ENCODE results near the gene SESN1. TPM values are rescaled to one million over a fixed set of nuclear protein-coding genes. Genes with fewer than 3 reads are reported as not detected.
"Not testable (repeated sequence)": the region's sequence is repeated elsewhere in the genome, so short reads cannot be mapped to it uniquely, and the experiment has no call there.

Gene SESN1
- total RNA-seq, 1 donor from 2014 or later: 68.4 TPM

- Histone ChIP-seq H3K4me3 (ENCODE audit: low read length in 3 of 3) (no peak overlapping the region), H3K27me3 (ENCODE audit: control insufficient read depth in 3 of 3, insufficient read depth in 3 of 3, low read length in 3 of 3) (no peaks in the 10 kb centered on the region), H3K36me3 (ENCODE audit: control insufficient read depth in 3 of 3, insufficient read depth in 3 of 3, low read length in 3 of 3) (peaks cover 4 to 23% (median 16%) of the 10 kb centered on the region in 3 donors), H3K27ac (ENCODE audit: low read depth, low read length) (no peak overlapping the region), H3K9me3 (ENCODE audit: control insufficient read depth in 3 of 3, low read length in 3 of 3) (no peaks in the 10 kb centered on the region), H3K9ac (ENCODE audit: low read depth in 1 of 3, low read length in 3 of 3) (no peak overlapping the region), H3K4me1 (ENCODE audit: control insufficient read depth in 3 of 3, insufficient read depth in 3 of 3, low read length in 3 of 3) (no peaks in the 10 kb centered on the region)
Measured at GRCh38 chr6:108983151-108983550, 111.5 kb downstream of the SESN1 start.

GRCh38 chr6:108982154-108983113 lies 112.2 kb downstream of the SESN1 start:
- peaks cover 3 to 16% (median 11%) of the 10 kb centered on the region in 3 donors for H3K36me3 ChIP-seq (ENCODE audit: control insufficient read depth in 3 of 3, insufficient read depth in 3 of 3, low read length in 3 of 3)
- no peaks in the 10 kb centered on the region for H3K27me3 ChIP-seq (ENCODE audit: control insufficient read depth in 3 of 3, insufficient read depth in 3 of 3, low read length in 3 of 3)
- H3K27ac ChIP-seq (ENCODE audit: low read depth, low read length): no peak overlapping the region
- no peak overlapping the region for H3K9ac ChIP-seq (ENCODE audit: low read depth in 1 of 3, low read length in 3 of 3)
- no peaks in the 10 kb centered on the region for H3K4me1 ChIP-seq (ENCODE audit: control insufficient read depth in 3 of 3, insufficient read depth in 3 of 3, low read length in 3 of 3)
- H3K9me3 ChIP-seq (ENCODE audit: control insufficient read depth in 3 of 3, low read length in 3 of 3): no peaks in the 10 kb centered on the region
- H3K4me3 ChIP-seq (ENCODE audit: low read length in 3 of 3): no peak overlapping the region

DNA sequence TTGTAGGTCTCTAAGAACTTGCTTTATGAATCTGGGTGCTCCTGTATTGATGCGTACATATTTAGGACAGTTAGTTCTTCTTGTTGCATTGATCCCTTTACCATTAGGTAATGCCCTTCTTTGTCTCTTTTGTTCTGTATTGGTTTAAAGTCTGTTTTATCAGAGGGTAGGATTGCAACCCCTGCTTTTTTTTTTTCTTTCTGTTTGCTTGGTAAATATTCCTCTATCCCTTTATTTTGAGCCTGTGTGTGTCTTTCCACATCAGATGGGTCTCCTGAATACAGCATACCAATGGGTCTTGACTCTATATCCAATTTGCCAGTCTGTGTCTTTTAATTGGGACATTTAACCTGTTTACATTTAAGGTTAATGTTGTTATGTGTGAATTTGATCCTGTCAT lies 116.0 kb downstream of the SESN1 start:
- not testable (repeated sequence) for H3K27me3 ChIP-seq (ENCODE audit: control insufficient read depth in 3 of 3, insufficient read depth in 3 of 3, low read length in 3 of 3); H3K36me3 ChIP-seq (ENCODE audit: control insufficient read depth in 3 of 3, insufficient read depth in 3 of 3, low read length in 3 of 3); H3K4me3 ChIP-seq (ENCODE audit: low read length in 3 of 3); H3K9ac ChIP-seq (ENCODE audit: low read depth in 1 of 3, low read length in 3 of 3); H3K9me3 ChIP-seq (ENCODE audit: control insufficient read depth in 3 of 3, low read length in 3 of 3); H3K4me1 ChIP-seq (ENCODE audit: control insufficient read depth in 3 of 3, insufficient read depth in 3 of 3, low read length in 3 of 3); H3K27ac ChIP-seq (ENCODE audit: low read depth, low read length)

- no peaks in the 10 kb centered on the region for H3K36me3 ChIP-seq (ENCODE audit: control insufficient read depth in 3 of 3, insufficient read depth in 3 of 3, low read length in 3 of 3)
- no peaks in the 10 kb centered on the region for H3K27me3 ChIP-seq (ENCODE audit: control insufficient read depth in 3 of 3, insufficient read depth in 3 of 3, low read length in 3 of 3)
- H3K4me3 ChIP-seq (ENCODE audit: low read length in 3 of 3): no peak overlapping the region
- H3K27ac ChIP-seq (ENCODE audit: low read depth, low read length): no peak overlapping the region
- no peaks in the 10 kb centered on the region for H3K9me3 ChIP-seq (ENCODE audit: control insufficient read depth in 3 of 3, low read length in 3 of 3)
- no peak overlapping the region for H3K9ac ChIP-seq (ENCODE audit: low read depth in 1 of 3, low read length in 3 of 3)
- H3K4me1 ChIP-seq (ENCODE audit: control insufficient read depth in 3 of 3, insufficient read depth in 3 of 3, low read length in 3 of 3): peaks cover 6 to 10% (median 8%) of the 10 kb centered on the region in 3 donors
Measured at GRCh38 chr6:108974201-108974600, 120.4 kb downstream of the SESN1 start.

GRCh38 chr6:108969776-108970175 lies 124.9 kb downstream of the SESN1 start:
- Histone ChIP-seq H3K27ac (ENCODE audit: low read depth, low read length) (peak overlapping the region; percentile 8), H3K27me3 (ENCODE audit: control insufficient read depth in 3 of 3, insufficient read depth in 3 of 3, low read length in 3 of 3) (no peaks in the 10 kb centered on the region), H3K4me1 (ENCODE audit: control insufficient read depth in 3 of 3, insufficient read depth in 3 of 3, low read length in 3 of 3) (peaks cover 14 to 28% (median 19%) of the 10 kb centered on the region in 3 donors), H3K9ac (ENCODE audit: low read depth in 1 of 3, low read length in 3 of 3) (no peak overlapping the region), H3K9me3 (ENCODE audit: control insufficient read depth in 3 of 3, low read length in 3 of 3) (no peaks in the 10 kb centered on the region), H3K36me3 (ENCODE audit: control insufficient read depth in 3 of 3, insufficient read depth in 3 of 3, low read length in 3 of 3) (no peaks in the 10 kb centered on the region), H3K4me3 (ENCODE audit: low read length in 3 of 3) (no peak overlapping the region)

GRCh38 chr6:108968325-108969316 lies 126.0 kb downstream of the SESN1 start:
- Histone ChIP-seq H3K27ac (ENCODE audit: low read depth, low read length) (peak overlapping the region; percentile 80), H3K9ac (ENCODE audit: low read depth in 1 of 3, low read length in 3 of 3) (no peak overlapping the region), H3K4me1 (ENCODE audit: control insufficient read depth in 3 of 3, insufficient read depth in 3 of 3, low read length in 3 of 3) (peaks cover 14 to 25% (median 19%) of the 10 kb centered on the region in 3 donors), H3K27me3 (ENCODE audit: control insufficient read depth in 3 of 3, insufficient read depth in 3 of 3, low read length in 3 of 3) (no peaks in the 10 kb centered on the region), H3K4me3 (ENCODE audit: low read length in 3 of 3) (no peak overlapping the region), H3K36me3 (ENCODE audit: control insufficient read depth in 3 of 3, insufficient read depth in 3 of 3, low read length in 3 of 3) (no peaks in the 10 kb centered on the region), H3K9me3 (ENCODE audit: control insufficient read depth in 3 of 3, low read length in 3 of 3) (no peaks in the 10 kb centered on the region)

DNA sequence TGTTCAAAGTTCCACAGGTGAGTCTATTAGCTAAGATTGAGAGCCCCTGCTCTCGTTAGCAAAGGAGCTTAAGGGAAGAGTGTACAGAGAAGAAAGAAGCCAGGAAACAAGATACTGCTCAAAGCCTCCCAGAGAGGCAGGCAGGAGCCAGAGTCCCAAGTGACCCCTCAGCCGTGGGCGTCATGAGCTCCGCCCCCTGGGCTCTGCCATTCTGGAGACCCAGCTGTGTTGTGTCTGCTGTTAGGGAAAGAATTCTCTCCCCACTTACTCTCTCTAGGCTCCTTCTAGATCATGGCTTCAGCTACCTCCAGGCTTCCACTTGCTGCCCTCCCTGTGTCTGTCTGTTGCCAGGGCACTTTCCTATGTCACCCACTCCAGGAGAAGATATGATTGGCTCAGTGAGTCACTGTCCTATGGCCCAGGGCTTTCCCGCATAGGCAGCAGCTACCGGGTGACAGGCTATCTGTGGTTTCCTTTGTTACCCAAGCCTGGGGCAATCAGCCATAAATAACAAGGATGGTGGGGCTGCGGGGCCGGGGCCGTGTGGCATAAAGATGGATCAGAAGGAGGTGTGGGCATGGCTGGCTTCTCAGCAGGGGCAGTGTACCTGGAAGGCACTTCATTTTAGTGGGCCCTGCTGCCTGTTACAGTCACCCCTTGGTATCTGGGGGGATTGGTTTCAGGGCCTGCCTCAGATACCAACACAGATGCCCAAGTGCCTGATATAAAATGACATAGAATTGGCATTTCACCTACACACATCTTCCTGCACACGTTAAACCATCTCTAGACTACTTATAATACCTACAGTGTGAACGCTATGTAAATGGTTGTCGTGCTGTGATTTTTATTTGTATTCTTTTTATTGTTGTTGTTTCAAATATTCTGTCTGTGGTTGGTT lies 127.5 kb downstream of the SESN1 start:
- Histone ChIP-seq H3K9ac (ENCODE audit: low read depth in 1 of 3, low read length in 3 of 3) (peak overlapping the region in 2 of 3 donors; percentile 50 to 64), H3K27ac (ENCODE audit: low read depth, low read length) (peak overlapping the region; percentile 80), H3K4me3 (ENCODE audit: low read length in 3 of 3) (peak overlapping the region in 2 of 3 donors; percentile 38 to 41), H3K4me1 (ENCODE audit: control insufficient read depth in 3 of 3, insufficient read depth in 3 of 3, low read length in 3 of 3) (peaks cover 14 to 25% (median 19%) of the 10 kb centered on the region in 3 donors), H3K9me3 (ENCODE audit: control insufficient read depth in 3 of 3, low read length in 3 of 3) (no peaks in the 10 kb centered on the region), H3K36me3 (ENCODE audit: control insufficient read depth in 3 of 3, insufficient read depth in 3 of 3, low read length in 3 of 3) (no peaks in the 10 kb centered on the region), H3K27me3 (ENCODE audit: control insufficient read depth in 3 of 3, insufficient read depth in 3 of 3, low read length in 3 of 3) (no peaks in the 10 kb centered on the region)

- Histone ChIP-seq H3K4me3 (ENCODE audit: low read length in 3 of 3) (no peak overlapping the region), H3K4me1 (ENCODE audit: control insufficient read depth in 3 of 3, insufficient read depth in 3 of 3, low read length in 3 of 3) (peaks cover 12 to 22% (median 12%) of the 10 kb centered on the region in 3 donors), H3K9me3 (ENCODE audit: control insufficient read depth in 3 of 3, low read length in 3 of 3) (no peaks in the 10 kb centered on the region), H3K27me3 (ENCODE audit: control insufficient read depth in 3 of 3, insufficient read depth in 3 of 3, low read length in 3 of 3) (no peaks in the 10 kb centered on the region), H3K27ac (ENCODE audit: low read depth, low read length) (peak overlapping the region; percentile 80), H3K36me3 (ENCODE audit: control insufficient read depth in 3 of 3, insufficient read depth in 3 of 3, low read length in 3 of 3) (no peaks in the 10 kb centered on the region), H3K9ac (ENCODE audit: low read depth in 1 of 3, low read length in 3 of 3) (peak overlapping the region in 1 of 3 donors; percentile 64)
Measured at GRCh38 chr6:108966251-108966650, 128.4 kb downstream of the SESN1 start.

GRCh38 chr6:108961985-108962384 lies 132.7 kb downstream of the SESN1 start:
- Histone ChIP-seq H3K9ac (ENCODE audit: low read depth in 1 of 3, low read length in 3 of 3) (no peak overlapping the region), H3K4me3 (ENCODE audit: low read length in 3 of 3) (no peak overlapping the region), H3K9me3 (ENCODE audit: control insufficient read depth in 3 of 3, low read length in 3 of 3) (no peaks in the 10 kb centered on the region), H3K27me3 (ENCODE audit: control insufficient read depth in 3 of 3, insufficient read depth in 3 of 3, low read length in 3 of 3) (no peaks in the 10 kb centered on the region), H3K4me1 (ENCODE audit: control insufficient read depth in 3 of 3, insufficient read depth in 3 of 3, low read length in 3 of 3) (peaks cover 6 to 18% (median 15%) of the 10 kb centered on the region in 3 donors), H3K36me3 (ENCODE audit: control insufficient read depth in 3 of 3, insufficient read depth in 3 of 3, low read length in 3 of 3) (no peaks in the 10 kb centered on the region), H3K27ac (ENCODE audit: low read depth, low read length) (no peak overlapping the region)

Measured in skeletal muscle tissue (tissue), 4 donors.